SK-N-SH treated with all-trans-retinoic acid at 6 μM for 48 hours (cell line): ENCODE data around the gene DOCK9.

Experiments
- ARNTL ChIP-seq: fragments of 450-650 bp; formaldehyde crosslinking; IDR thresholded peaks from 2 replicates; pipeline ENCODE4 v1.5.0; 2020; ENCODE audit warnings: low read depth, mild to moderate bottlenecking, moderate library complexity, borderline replicate concordance
- ESRRG ChIP-seq: fragments of 250-450 bp; sonication (Bioruptor Pico); IDR thresholded peaks from 2 replicates; pipeline ENCODE4 v1.6.1; 2021; ENCODE audit warnings: mild to moderate bottlenecking
- ZFP30 ChIP-seq: fragments of 450-650 bp; formaldehyde crosslinking; IDR thresholded peaks from 2 replicates; pipeline ENCODE4 v1.5.0; 2022; ENCODE audit warnings: mild to moderate bottlenecking, moderate library complexity
- ZNF565 ChIP-seq: fragments of 450-650 bp; formaldehyde crosslinking; conservative IDR thresholded peaks from 2 replicates; pipeline ENCODE4 v1.5.0; 2020; ENCODE audit warnings: low read depth, mild to moderate bottlenecking, moderate library complexity
- ZNF8 ChIP-seq: fragments of 450-650 bp; formaldehyde crosslinking; IDR thresholded peaks from 2 replicates; pipeline ENCODE4 v1.5.0; 2020; ENCODE audit warnings: mild to moderate bottlenecking, moderate library complexity
- TF ChIP-seq, protein P1 (sequence below): fragments of 250-450 bp; sonication (Bioruptor Pico); IDR thresholded peaks from 2 replicates; pipeline ENCODE4 v1.5.1; 2021; ENCODE audit warnings: mild to moderate bottlenecking, moderate library complexity
- TF ChIP-seq, protein P2 (sequence below): fragments of 250-450 bp; sonication (Bioruptor Pico); IDR thresholded peaks from 2 replicates; pipeline ENCODE4 v1.8.0; 2020; ENCODE audit warnings: mild to moderate bottlenecking, moderate library complexity, borderline replicate concordance

DNA sequence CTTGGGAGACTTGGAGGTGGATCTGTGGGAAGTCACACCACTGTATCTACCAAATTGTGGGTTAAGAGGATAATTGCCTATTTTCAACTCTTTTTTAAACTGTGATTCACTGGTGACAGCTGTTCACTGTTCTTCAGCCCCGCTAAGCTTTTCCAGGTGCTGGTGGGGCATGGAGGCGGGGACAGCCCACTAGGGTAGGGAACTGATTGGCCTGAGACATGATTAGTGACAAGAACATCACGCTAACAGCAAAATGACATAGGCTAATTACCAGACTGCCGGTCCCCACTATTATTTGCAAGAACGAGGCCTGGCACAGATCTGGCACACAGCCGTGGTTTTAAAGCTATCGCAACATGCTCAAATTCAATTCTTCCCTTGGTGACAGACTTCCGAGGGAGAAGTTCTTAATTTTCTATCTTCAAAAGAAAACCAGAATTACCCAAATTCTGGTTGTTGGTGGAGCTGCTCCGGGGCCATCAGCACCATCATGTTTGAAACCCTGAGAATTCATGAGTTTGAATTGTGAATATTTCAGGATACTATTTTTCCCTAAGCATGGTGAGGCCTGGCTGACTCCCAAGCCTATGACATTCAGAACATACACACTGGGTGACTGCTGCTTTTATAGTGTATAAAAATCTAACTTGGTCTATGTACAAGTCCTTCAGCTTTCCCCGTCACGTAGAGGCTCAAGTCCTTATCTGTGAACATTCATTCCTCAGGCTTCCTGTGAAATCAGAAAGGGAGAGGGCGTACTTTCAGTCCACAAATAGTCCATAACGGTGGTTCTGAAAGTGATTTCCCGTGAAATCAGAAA is 17.9 kb downstream of the DOCK9 start:
- TF ChIP-seq, protein P1, sequence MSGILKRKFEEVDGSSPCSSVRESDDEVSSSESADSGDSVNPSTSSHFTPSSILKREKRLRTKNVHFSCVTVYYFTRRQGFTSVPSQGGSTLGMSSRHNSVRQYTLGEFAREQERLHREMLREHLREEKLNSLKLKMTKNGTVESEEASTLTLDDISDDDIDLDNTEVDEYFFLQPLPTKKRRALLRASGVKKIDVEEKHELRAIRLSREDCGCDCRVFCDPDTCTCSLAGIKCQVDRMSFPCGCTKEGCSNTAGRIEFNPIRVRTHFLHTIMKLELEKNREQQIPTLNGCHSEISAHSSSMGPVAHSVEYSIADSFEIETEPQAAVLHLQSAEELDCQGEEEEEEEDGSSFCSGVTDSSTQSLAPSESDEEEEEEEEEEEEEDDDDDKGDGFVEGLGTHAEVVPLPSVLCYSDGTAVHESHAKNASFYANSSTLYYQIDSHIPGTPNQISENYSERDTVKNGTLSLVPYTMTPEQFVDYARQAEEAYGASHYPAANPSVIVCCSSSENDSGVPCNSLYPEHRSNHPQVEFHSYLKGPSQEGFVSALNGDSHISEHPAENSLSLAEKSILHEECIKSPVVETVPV (CRISPR knock-in tag) = no peak
- TF ChIP-seq, protein P2, sequence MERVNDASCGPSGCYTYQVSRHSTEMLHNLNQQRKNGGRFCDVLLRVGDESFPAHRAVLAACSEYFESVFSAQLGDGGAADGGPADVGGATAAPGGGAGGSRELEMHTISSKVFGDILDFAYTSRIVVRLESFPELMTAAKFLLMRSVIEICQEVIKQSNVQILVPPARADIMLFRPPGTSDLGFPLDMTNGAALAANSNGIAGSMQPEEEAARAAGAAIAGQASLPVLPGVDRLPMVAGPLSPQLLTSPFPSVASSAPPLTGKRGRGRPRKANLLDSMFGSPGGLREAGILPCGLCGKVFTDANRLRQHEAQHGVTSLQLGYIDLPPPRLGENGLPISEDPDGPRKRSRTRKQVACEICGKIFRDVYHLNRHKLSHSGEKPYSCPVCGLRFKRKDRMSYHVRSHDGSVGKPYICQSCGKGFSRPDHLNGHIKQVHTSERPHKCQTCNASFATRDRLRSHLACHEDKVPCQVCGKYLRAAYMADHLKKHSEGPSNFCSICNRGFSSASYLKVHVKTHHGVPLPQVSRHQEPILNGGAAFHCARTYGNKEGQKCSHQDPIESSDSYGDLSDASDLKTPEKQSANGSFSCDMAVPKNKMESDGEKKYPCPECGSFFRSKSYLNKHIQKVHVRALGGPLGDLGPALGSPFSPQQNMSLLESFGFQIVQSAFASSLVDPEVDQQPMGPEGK (CRISPR knock-in tag) = no peak
- TF ChIP-seq ZFP30 (CRISPR knock-in tag) = no peak
- TF ChIP-seq ARNTL (CRISPR knock-in tag) = no peak
- TF ChIP-seq ESRRG (CRISPR knock-in tag) = no peak
- no peak for TF ChIP-seq ZNF8
- TF ChIP-seq ZNF565 (CRISPR knock-in tag) = no peak
